Brain microvascular endothelial cell (primary cell): ENCODE results near the gene CAMTA1.

ENCODE experiments used
- DNase-seq: peaks from one replicate; pipeline ENCODE4 v3.0.0-alpha.2; 2020
- H3K27ac ChIP-seq: fragments of 250-450 bp; sonication (Bioruptor Pico); 2 replicates; pipeline ENCODE4 v1.5.1; 2020; ENCODE audit warnings: mild to moderate bottlenecking, moderate library complexity
- H3K27me3 ChIP-seq: fragments of 250-450 bp; sonication (Bioruptor Pico); replicated peaks from 2 replicates; pipeline ENCODE4 v1.5.1; 2020; ENCODE audit warnings: mild to moderate bottlenecking
- H3K36me3 ChIP-seq: fragments of 250-450 bp; sonication (Bioruptor Pico); replicated peaks from 2 replicates; pipeline ENCODE4 v1.5.1; 2020; ENCODE audit warnings: mild to moderate bottlenecking
- H3K4me3 ChIP-seq: 2 replicates; pipeline ENCODE4 v1.5.1; 2011; ENCODE audit warnings: low read depth, mild to moderate bottlenecking, control low read depth, low read length, moderate library complexity
- in situ Hi-C: cut with HindIII; loops from 2 replicates; pipeline ENCODE4 v1.10.0; 2017; ENCODE audit warnings: low sequenced_read_pairs, low pct_ligation_motif_present
- TF ChIP-seq, protein P1 (sequence below): IDR thresholded peaks from 2 replicates; pipeline ENCODE4 v1.5.1; 2011; ENCODE audit warnings: low read depth, mild to moderate bottlenecking, moderate library complexity, low read length, control low read depth, inconsistent platforms; ENCODE audit errors: missing control alignments

CAMTA1 gene

DNA sequence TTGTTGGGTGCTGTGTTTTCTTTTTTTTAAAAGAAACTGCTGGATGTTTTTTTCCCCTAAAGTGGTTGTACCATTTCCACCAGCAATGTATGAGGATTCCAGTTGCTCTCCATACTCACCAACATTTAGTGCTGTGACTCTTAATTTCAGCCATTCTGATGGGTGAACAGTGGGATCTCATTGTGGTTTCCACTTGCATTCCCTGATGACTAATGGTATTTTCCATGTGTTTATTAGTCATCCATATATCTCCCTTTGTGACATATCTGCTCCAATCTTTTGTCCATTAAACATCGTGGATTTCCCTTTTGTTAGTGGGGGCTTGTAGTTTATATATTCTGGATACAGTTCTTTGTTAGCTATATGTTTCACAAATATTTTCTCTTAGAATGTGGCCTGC lies 206.0 kb downstream of the CAMTA1 start:
- peak; percentile 66 for DNase-seq
- Histone ChIP-seq H3K36me3 (no peaks in the 10 kb centered on the region), H3K27ac (no peak overlapping the region), H3K4me3 (no peak overlapping the region), H3K27me3 (no peaks in the 10 kb centered on the region)
- in situ Hi-C loops, result no loop called here
- TF ChIP-seq, protein P1, sequence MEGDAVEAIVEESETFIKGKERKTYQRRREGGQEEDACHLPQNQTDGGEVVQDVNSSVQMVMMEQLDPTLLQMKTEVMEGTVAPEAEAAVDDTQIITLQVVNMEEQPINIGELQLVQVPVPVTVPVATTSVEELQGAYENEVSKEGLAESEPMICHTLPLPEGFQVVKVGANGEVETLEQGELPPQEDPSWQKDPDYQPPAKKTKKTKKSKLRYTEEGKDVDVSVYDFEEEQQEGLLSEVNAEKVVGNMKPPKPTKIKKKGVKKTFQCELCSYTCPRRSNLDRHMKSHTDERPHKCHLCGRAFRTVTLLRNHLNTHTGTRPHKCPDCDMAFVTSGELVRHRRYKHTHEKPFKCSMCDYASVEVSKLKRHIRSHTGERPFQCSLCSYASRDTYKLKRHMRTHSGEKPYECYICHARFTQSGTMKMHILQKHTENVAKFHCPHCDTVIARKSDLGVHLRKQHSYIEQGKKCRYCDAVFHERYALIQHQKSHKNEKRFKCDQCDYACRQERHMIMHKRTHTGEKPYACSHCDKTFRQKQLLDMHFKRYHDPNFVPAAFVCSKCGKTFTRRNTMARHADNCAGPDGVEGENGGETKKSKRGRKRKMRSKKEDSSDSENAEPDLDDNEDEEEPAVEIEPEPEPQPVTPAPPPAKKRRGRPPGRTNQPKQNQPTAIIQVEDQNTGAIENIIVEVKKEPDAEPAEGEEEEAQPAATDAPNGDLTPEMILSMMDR, result no peak

DNA sequence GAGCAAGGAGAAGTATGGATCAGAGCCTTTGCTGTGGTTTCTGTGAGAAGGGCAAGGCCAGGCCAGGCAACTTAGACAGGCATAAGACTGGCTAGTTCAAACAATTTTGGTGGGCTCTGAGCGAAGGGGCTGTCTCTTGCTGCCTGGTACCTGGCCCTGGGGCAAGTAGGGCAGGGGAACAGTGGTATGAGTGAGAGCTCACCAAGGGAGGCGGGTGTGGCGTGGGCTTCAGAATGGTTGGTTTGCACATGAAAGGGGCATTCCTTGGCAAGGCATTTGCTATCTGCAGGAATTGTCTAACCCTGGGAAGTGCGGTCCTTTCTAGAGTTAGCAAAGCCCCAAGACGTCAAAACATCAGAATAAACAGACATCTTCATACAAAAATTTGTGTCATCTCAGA lies 210.5 kb downstream of the CAMTA1 start:
- DNase-seq, result no peak
- TF ChIP-seq, protein P1, result no peak
- Histone ChIP-seq H3K27me3 (no peaks in the 10 kb centered on the region), H3K4me3 (no peak overlapping the region), H3K36me3 (no peaks in the 10 kb centered on the region), H3K27ac (no peak overlapping the region)
- in situ Hi-C loops, result no loop called here

DNA sequence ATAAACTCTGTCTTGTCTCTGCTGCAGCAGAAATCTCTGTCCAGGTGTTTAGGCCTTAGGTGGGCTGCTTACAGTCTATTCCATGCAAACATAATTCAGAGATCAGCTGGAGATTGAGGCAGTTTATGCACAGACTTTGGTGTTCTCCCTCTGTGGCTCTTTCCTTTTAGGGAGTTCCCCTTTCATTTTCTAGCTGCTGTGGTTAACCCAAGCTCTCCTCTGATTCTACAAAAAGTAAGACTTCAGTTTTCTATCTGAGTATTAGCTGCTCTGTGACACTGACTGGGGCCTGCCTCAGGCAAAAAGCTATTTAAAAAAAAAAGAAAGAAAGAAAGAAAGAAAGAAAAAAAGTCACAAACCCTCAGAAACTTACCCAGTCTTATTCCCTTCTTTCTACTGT lies 211.1 kb downstream of the CAMTA1 start:
- TF ChIP-seq, protein P1, result no peak
- no peak for DNase-seq
- Histone ChIP-seq H3K27me3 (no peaks in the 10 kb centered on the region), H3K36me3 (no peaks in the 10 kb centered on the region), H3K4me3 (no peak overlapping the region), H3K27ac (no peak overlapping the region)
- in situ Hi-C loops, result no loop called here

DNA sequence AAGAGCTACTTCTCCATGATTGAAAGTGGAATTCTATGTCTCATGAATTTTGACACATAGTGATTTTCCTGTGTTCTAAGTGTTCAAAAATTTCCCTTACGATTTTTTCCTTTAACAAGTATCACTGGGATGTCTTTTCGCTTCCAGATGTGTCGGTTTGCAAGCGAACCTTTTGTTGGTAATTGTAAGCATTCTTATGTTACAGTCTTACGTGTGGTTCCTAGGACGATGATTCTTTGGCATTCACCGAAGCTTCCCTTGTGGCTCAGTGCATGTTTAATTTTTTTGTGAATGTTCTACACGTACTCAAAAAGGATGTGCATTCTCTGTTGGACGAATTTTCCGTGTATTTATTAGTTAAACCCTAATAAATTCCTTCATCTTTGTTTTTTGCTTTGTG lies 211.6 kb downstream of the CAMTA1 start:
- Histone ChIP-seq H3K36me3 (no peaks in the 10 kb centered on the region), H3K27ac (no peak overlapping the region), H3K27me3 (no peaks in the 10 kb centered on the region), H3K4me3 (no peak overlapping the region)
- DNase-seq, result no peak
- in situ Hi-C loops, result no loop called here
- TF ChIP-seq, protein P1, result no peak

DNA sequence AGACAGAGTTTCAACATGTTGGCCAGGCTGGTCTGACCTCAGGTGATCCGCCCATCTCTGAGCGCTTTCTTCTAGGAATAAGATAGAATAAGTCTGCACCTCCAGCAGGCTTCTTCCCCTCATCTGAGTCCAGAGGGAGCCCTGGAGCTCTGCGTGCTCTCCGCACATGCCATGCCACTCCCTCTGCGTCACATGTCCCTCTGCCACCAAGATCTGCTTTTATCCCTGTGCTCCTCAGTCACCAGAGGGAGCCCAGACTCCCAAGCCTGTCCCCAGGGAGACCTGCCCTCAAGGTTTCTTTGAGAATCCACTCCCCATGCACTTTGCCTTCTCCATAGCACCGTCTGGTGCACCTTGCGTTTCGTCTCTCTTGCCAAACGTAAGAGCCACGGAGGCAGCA lies 213.0 kb downstream of the CAMTA1 start:
- Histone ChIP-seq H3K4me3 (no peak overlapping the region), H3K27me3 (no peaks in the 10 kb centered on the region), H3K27ac (no peak overlapping the region), H3K36me3 (no peaks in the 10 kb centered on the region)
- TF ChIP-seq, protein P1, result no peak
- in situ Hi-C loops, result no loop called here
- DNase-seq, result no peak

DNA sequence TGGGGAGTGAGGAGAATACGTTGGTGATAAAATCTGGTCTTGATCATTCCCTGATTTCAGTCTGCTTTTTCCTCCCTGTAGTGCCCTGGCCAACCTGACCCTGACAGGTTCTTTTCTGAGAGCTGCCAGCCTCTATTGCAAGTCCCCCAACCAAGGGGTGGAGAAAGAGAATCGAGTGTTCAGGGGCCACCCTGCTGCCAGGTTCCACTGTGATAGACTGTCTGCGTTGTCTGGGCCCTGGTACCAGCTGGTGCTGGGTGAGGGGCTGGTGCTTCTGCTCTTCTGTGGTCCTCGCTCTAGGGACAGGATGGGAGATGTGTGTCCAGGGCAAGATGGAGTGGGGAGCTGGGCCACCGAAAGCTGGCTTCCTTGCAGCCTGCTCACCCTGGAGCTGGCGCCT lies 214.6 kb downstream of the CAMTA1 start:
- no peak for DNase-seq
- no peak overlapping the region for H3K4me3 ChIP-seq
- H3K27ac ChIP-seq, result no peak overlapping the region
- no peaks in the 10 kb centered on the region for H3K36me3 ChIP-seq
- TF ChIP-seq, protein P1, result no peak
- in situ Hi-C loops, result no loop called here
- H3K27me3 ChIP-seq, result no peaks in the 10 kb centered on the region
